HepG2 (cell line): ENCODE results near the gene CA14. TPM values are rescaled to one million over a fixed set of nuclear protein-coding genes. Genes with fewer than 3 reads are reported as not detected.

ENCODE experiments used
- ARNTL ChIP-seq: sonication (generic); formaldehyde crosslinking; IDR thresholded peaks from 2 replicates; pipeline ENCODE4 v1.4.0; 2020; ENCODE audit warnings: mild to moderate bottlenecking, missing genetic modification reagents
- GABPA ChIP-seq, 2 experiments: IDR thresholded peaks; 2 replicates each; pipeline ENCODE4 v1.6.1; 2011 to 2016; ENCODE audit warnings: low read depth in 2 of 2, low read length in 1 of 2, missing biosample characterization in 1 of 2, missing genetic modification characterization in 1 of 2
- REPIN1 ChIP-seq: sonication (generic); formaldehyde crosslinking; IDR thresholded peaks from 2 replicates; pipeline ENCODE4 v1.8.0; 2022; ENCODE audit warnings: missing genetic modification reagents, low read depth, mild to moderate bottlenecking, borderline replicate concordance
- SMARCC2 ChIP-seq: fragments of 450-650 bp; IDR thresholded peaks from 2 replicates; pipeline ENCODE4 v1.6.1; 2017; ENCODE audit warnings: antibody characterized with exemption, mild to moderate bottlenecking
- TOPORS ChIP-seq: sonication (generic); formaldehyde crosslinking; IDR thresholded peaks from 2 replicates; pipeline ENCODE4 v1.8.0; 2023; ENCODE audit warnings: mild to moderate bottlenecking, missing genetic modification reagents
- ZNF253 ChIP-seq: sonication (generic); formaldehyde crosslinking; IDR thresholded peaks from 2 replicates; pipeline ENCODE4 v1.8.0; 2022; ENCODE audit warnings: mild to moderate bottlenecking, missing genetic modification reagents, borderline replicate concordance
- ZNF678 ChIP-seq: sonication (generic); formaldehyde crosslinking; IDR thresholded peaks from 2 replicates; pipeline ENCODE4 v1.4.0; 2020; ENCODE audit warnings: mild to moderate bottlenecking, missing genetic modification reagents
- polyA plus RNA-seq, 8 experiments: library from polyadenylated mRNA; depleted of rRNA in 3 of 8; stranded (reverse) in 7 of 8; unstranded in 1 of 8; fragments of >200 nt; fragmentation: Illumina TruSeq in 4 of 8; extraction: Trizol in 4 of 8; gene quantifications; 2 replicates each; pipeline versions ENCODE4 v1.2.1 to v1.2.3, GENCODE V29; 2011 to 2016; ENCODE audit warnings: low read depth in 4 of 8, missing spikeins in 1 of 8, mixed read lengths in 1 of 8; ENCODE audit not compliant: insufficient read depth in 1 of 8
- total RNA-seq, 5 experiments: library from RNA; depleted of rRNA; stranded (reverse); fragments of >200 nt; fragmentation: Illumina TruSeq; extraction: Trizol; gene quantifications; 2 replicates each; pipeline ENCODE4 v1.2.3, GENCODE V29; 2016; ENCODE audit warnings: low read depth in 1 of 5
- TF ChIP-seq, protein P1 (sequence below): sonication (generic); formaldehyde crosslinking; IDR thresholded peaks from 2 replicates; pipeline ENCODE4 v1.5.1; 2020; ENCODE audit warnings: mild to moderate bottlenecking, missing genetic modification reagents
- TF ChIP-seq, protein P2 (sequence below): sonication (generic); formaldehyde crosslinking; IDR thresholded peaks from 2 replicates; pipeline ENCODE4 v1.4.0; 2020; ENCODE audit warnings: missing genetic modification reagents
- TF ChIP-seq, protein P3 (sequence below): sonication (generic); formaldehyde crosslinking; conservative IDR thresholded peaks from 2 replicates; pipeline ENCODE4 v1.4.0; 2020; ENCODE audit warnings: missing genetic modification reagents
- TF ChIP-seq, protein P4 (sequence below): sonication (generic); formaldehyde crosslinking; IDR thresholded peaks from 2 replicates; pipeline ENCODE4 v1.4.0; 2020; ENCODE audit warnings: missing genetic modification reagents, borderline replicate concordance
- TF ChIP-seq, protein P5 (sequence below): sonication (generic); formaldehyde crosslinking; IDR thresholded peaks from 2 replicates; pipeline ENCODE4 v1.4.0; 2020; ENCODE audit warnings: missing genetic modification reagents, low read depth, mild to moderate bottlenecking, borderline replicate concordance

CA14 gene
- total and polyA plus RNA-seq, 2 of the 13 experiments (the other 11 are each of a cell fraction or from before 2014, with no cell fraction given): 2.4 to 8.5 TPM

DNA sequence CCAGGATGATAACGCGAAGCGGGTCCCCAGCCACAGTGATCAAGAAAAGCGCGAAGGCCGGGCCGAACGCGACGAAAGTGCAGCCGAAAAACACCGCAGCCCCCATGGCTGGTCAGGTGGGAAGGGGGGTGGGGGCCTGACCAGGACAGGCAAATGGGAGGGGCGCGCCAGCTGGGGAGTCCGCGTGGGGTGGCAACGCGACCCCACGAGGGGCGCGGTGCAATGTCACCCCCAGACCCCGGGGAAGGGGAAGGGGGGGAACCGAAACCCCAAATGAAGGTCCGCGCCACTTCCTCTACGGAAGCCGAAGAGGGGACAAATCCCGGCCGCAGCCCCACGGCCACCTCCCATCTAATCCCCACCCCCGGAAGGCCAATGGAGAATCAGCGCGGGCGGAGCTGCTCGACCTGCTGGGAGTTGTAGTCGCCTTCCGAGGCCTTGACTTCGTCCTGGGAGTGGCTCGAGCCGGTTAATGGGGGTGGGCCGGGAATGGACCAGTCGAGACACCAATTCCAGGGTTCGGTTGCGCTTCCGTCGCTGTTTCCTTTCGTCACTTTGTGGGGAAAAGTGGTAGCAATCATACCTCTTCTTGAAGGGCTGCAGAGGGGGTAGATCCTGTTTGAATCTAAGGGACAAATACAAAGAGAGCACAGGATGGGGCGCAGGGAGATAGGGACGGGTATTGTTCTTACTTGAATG is 11.3 kb downstream of the CA14 start, which contains the start of gene APH1A (continued):
- TF ChIP-seq, protein P1, sequence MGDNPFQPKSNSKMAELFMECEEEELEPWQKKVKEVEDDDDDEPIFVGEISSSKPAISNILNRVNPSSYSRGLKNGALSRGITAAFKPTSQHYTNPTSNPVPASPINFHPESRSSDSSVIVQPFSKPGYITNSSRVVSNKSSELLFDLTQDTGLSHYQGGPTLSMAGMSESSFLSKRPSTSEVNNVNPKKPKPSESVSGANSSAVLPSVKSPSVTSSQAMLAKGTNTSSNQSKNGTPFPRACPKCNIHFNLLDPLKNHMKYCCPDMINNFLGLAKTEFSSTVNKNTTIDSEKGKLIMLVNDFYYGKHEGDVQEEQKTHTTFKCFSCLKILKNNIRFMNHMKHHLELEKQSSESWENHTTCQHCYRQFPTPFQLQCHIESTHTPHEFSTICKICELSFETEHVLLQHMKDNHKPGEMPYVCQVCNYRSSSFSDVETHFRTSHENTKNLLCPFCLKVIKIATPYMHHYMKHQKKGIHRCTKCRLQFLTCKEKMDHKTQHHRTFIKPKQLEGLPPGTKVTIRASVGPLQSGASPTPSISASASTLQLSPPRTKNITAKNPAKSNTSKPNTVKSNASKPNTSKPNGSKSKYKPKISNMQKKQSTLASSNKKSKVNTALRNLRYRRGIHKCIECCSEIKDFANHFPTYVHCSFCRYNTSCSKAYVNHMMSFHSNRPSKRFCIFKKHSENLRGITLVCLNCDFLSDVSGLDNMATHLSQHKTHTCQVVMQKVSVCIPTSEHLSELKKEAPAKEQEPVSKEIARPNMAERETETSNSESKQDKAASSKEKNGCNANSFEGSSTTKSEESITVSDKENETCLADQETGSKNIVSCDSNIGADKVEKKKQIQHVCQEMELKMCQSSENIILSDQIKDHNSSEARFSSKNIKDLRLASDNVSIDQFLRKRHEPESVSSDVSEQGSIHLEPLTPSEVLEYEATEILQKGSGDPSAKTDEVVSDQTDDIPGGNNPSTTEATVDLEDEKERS (CRISPR knock-in tag): no peak
- TF ChIP-seq REPIN1 (CRISPR knock-in tag) (no peak; the same call in 1 of the 2 replicates), SMARCC2 (no peak), ZNF678 (CRISPR knock-in tag) (no peak), ARNTL (CRISPR knock-in tag) (no peak), GABPA (IDR thresholded peaks at IDR 0.05; ENCODE audit: low read depth, low read length) (peak; percentile 80), GABPA (CRISPR knock-in tag; IDR thresholded peaks at IDR 0.05; ENCODE audit: low read depth) (peak; percentile 96), TOPORS (CRISPR knock-in tag) (no peak), ZNF253 (CRISPR knock-in tag) (no peak)
- TF ChIP-seq, protein P2, sequence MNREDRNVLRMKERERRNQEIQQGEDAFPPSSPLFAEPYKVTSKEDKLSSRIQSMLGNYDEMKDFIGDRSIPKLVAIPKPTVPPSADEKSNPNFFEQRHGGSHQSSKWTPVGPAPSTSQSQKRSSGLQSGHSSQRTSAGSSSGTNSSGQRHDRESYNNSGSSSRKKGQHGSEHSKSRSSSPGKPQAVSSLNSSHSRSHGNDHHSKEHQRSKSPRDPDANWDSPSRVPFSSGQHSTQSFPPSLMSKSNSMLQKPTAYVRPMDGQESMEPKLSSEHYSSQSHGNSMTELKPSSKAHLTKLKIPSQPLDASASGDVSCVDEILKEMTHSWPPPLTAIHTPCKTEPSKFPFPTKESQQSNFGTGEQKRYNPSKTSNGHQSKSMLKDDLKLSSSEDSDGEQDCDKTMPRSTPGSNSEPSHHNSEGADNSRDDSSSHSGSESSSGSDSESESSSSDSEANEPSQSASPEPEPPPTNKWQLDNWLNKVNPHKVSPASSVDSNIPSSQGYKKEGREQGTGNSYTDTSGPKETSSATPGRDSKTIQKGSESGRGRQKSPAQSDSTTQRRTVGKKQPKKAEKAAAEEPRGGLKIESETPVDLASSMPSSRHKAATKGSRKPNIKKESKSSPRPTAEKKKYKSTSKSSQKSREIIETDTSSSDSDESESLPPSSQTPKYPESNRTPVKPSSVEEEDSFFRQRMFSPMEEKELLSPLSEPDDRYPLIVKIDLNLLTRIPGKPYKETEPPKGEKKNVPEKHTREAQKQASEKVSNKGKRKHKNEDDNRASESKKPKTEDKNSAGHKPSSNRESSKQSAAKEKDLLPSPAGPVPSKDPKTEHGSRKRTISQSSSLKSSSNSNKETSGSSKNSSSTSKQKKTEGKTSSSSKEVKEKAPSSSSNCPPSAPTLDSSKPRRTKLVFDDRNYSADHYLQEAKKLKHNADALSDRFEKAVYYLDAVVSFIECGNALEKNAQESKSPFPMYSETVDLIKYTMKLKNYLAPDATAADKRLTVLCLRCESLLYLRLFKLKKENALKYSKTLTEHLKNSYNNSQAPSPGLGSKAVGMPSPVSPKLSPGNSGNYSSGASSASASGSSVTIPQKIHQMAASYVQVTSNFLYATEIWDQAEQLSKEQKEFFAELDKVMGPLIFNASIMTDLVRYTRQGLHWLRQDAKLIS (CRISPR knock-in tag): no peak
- TF ChIP-seq, protein P3, sequence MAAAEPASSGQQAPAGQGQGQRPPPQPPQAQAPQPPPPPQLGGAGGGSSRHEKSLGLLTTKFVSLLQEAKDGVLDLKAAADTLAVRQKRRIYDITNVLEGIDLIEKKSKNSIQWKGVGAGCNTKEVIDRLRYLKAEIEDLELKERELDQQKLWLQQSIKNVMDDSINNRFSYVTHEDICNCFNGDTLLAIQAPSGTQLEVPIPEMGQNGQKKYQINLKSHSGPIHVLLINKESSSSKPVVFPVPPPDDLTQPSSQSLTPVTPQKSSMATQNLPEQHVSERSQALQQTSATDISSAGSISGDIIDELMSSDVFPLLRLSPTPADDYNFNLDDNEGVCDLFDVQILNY: no peak
- TF ChIP-seq, protein P4, sequence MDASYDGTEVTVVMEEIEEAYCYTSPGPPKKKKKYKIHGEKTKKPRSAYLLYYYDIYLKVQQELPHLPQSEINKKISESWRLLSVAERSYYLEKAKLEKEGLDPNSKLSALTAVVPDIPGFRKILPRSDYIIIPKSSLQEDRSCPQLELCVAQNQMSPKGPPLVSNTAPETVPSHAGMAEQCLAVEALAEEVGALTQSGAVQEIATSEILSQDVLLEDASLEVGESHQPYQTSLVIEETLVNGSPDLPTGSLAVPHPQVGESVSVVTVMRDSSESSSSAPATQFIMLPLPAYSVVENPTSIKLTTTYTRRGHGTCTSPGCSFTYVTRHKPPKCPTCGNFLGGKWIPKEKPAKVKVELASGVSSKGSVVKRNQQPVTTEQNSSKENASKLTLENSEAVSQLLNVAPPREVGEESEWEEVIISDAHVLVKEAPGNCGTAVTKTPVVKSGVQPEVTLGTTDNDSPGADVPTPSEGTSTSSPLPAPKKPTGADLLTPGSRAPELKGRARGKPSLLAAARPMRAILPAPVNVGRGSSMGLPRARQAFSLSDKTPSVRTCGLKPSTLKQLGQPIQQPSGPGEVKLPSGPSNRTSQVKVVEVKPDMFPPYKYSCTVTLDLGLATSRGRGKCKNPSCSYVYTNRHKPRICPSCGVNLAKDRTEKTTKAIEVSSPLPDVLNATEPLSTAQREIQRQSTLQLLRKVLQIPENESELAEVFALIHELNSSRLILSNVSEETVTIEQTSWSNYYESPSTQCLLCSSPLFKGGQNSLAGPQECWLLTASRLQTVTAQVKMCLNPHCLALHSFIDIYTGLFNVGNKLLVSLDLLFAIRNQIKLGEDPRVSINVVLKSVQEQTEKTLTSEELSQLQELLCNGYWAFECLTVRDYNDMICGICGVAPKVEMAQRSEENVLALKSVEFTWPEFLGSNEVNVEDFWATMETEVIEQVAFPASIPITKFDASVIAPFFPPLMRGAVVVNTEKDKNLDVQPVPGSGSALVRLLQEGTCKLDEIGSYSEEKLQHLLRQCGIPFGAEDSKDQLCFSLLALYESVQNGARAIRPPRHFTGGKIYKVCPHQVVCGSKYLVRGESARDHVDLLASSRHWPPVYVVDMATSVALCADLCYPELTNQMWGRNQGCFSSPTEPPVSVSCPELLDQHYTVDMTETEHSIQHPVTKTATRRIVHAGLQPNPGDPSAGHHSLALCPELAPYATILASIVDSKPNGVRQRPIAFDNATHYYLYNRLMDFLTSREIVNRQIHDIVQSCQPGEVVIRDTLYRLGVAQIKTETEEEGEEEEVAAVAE (CRISPR knock-in tag): peak; percentile 87
- TF ChIP-seq, protein P5, sequence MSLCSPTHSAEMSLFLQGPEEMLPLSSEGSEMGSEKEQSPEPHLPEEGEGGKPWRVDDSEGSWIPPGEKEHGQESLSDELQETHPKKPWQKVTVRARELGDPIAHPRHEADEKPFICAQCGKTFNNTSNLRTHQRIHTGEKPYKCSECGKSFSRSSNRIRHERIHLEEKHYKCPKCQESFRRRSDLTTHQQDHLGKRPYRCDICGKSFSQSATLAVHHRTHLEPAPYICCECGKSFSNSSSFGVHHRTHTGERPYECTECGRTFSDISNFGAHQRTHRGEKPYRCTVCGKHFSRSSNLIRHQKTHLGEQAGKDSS (CRISPR knock-in tag): no peak
